H1 (cell line): ENCODE measurements around the gene ACP6.

ENCODE experiments used
- ASH2L ChIP-seq: fragments of 200-600, 300-600 bp; sonication (generic); IDR thresholded peaks from one replicate; pipeline ENCODE4 v1.7.1; 2017; ENCODE audit warnings: low read length
- CTCF ChIP-seq, 3 experiments: IDR thresholded peaks; 1 replicate in 2 of 3; 2 replicates in 1 of 3; pipeline versions ENCODE4 v1.5.1 to v1.6.1; 2011; ENCODE audit warnings: low read length in 3 of 3, mild to moderate bottlenecking in 3 of 3, inconsistent platforms in 2 of 3, low read depth in 1 of 3, moderate library complexity in 1 of 3; ENCODE audit not compliant: insufficient read depth in 1 of 3; ENCODE audit errors: control extremely low read depth in 1 of 3
- EP300 ChIP-seq, 2 experiments: IDR thresholded peaks; 1 replicate in 1 of 2; 2 replicates in 1 of 2; pipeline ENCODE4 v1.6.1; 2011 to 2012; ENCODE audit warnings: low read depth in 2 of 2, low read length in 2 of 2, mild to moderate bottlenecking in 2 of 2, borderline replicate concordance in 1 of 2, inconsistent platforms in 1 of 2, moderate library complexity in 1 of 2
- JUN ChIP-seq: IDR thresholded peaks from 2 replicates; pipeline ENCODE4 v1.6.1; 2011; ENCODE audit warnings: low read depth, mild to moderate bottlenecking, improper control_type of control experiment, low read length
- KDM1A ChIP-seq: fragments of 200-600, 300-600 bp; sonication (generic); IDR thresholded peaks from 2 replicates; pipeline ENCODE4 v1.7.1; 2016; ENCODE audit warnings: mild to moderate bottlenecking, low read length, borderline replicate concordance
- PHF8 ChIP-seq: fragments of 200-600 bp; sonication (generic); conservative IDR thresholded peaks from 2 replicates; pipeline ENCODE4 v1.7.1; 2012; ENCODE audit warnings: low read depth, mild to moderate bottlenecking, inconsistent platforms, low read length, moderate library complexity
- POLR2A ChIP-seq, 2 experiments: IDR thresholded peaks; 1 replicate in 1 of 2; 2 replicates in 1 of 2; pipeline ENCODE4 v1.6.1; 2011; ENCODE audit warnings: low read depth in 2 of 2, low read length in 2 of 2, mild to moderate bottlenecking in 2 of 2; ENCODE audit errors: control extremely low read depth in 1 of 2
- POLR2AphosphoS5 ChIP-seq: IDR thresholded peaks from 2 replicates; pipeline ENCODE4 v1.6.1; 2011; ENCODE audit warnings: low read depth, low read length
- RAD21 ChIP-seq, 2 experiments: IDR thresholded peaks in 1 of 2; conservative IDR thresholded peaks in 1 of 2; 2 replicates each; pipeline ENCODE4 v1.6.1; 2011; ENCODE audit warnings: low read depth in 2 of 2, low read length in 2 of 2, improper control_type of control experiment in 1 of 2, inconsistent platforms in 1 of 2, mild to moderate bottlenecking in 1 of 2, moderate library complexity in 1 of 2
- SP1 ChIP-seq: IDR thresholded peaks from 2 replicates; pipeline ENCODE4 v1.6.1; 2011; ENCODE audit warnings: low read depth, low read length
- SUZ12 ChIP-seq: fragments of 200-600 bp; sonication (generic); IDR thresholded peaks from 2 replicates; pipeline ENCODE4 v1.6.1; 2012; ENCODE audit warnings: mild to moderate bottlenecking, inconsistent platforms, low read length, moderate library complexity, mixed read lengths
- ZNF274 ChIP-seq: IDR thresholded peaks from 2 replicates; pipeline ENCODE4 v1.7.0; 2012; ENCODE audit warnings: low read length, borderline replicate concordance; ENCODE audit errors: extremely low read depth

- TF ChIP-seq POLR2AphosphoS5 (no peak), CTCF (IDR thresholded peaks at IDR 0.05; ENCODE audit: control extremely low read depth in 1 of 3, insufficient read depth in 1 of 3, low read depth in 1 of 3, low read length in 3 of 3) (no peak), SP1 (no peak), JUN (no peak), PHF8 (no peak), SUZ12 (no peak), RAD21 (IDR thresholded peaks at IDR 0.05 in 1 of 2, conservative IDR thresholded peaks at IDR 0.05 in 1 of 2; ENCODE audit: low read depth in 2 of 2, low read length in 2 of 2) (no peak), EP300 (IDR thresholded peaks at IDR 0.05; ENCODE audit: borderline replicate concordance in 1 of 2, low read depth in 2 of 2, low read length in 2 of 2) (no peak), POLR2A (IDR thresholded peaks at IDR 0.05; ENCODE audit: control extremely low read depth in 1 of 2, low read depth in 2 of 2, low read length in 2 of 2) (no peak), KDM1A (no peak), ASH2L (no peak), ZNF274 (no peak)
Observed at GRCh38 chr1:147641291-147641690, 29.0 kb downstream of the ACP6 start.
